Progenitor cell of endocrine pancreas (in vitro differentiated cells): ENCODE measurements around the gene OTOGL. TPM values are rescaled to one million over a fixed set of nuclear protein-coding genes. Genes with fewer than 3 reads are reported as not detected.
"Not testable (repeated sequence)": the region's sequence is repeated elsewhere in the genome, so short reads cannot be mapped to it uniquely, and the experiment has no call there.

ENCODE experiments used
- DNase-seq: peaks from one replicate; pipeline ENCODE4 v3.0.0; 2021; ENCODE audit warnings: low spot score; ENCODE audit not compliant: unreplicated experiment
- H3K27ac Mint-ChIP-seq: 2 replicates; pipeline ENCODE4 v1.8.0; 2021; ENCODE audit warnings: mild to moderate bottlenecking, moderate library complexity, mixed read lengths
- H3K27me3 Mint-ChIP-seq: 2 replicates; pipeline ENCODE4 v1.8.0; 2021; ENCODE audit warnings: mixed read lengths
- H3K36me3 Mint-ChIP-seq: 2 replicates; pipeline ENCODE4 v1.8.0; 2022; ENCODE audit warnings: mixed read lengths; ENCODE audit not compliant: insufficient read depth
- H3K4me1 Mint-ChIP-seq: 2 replicates; pipeline ENCODE4 v1.8.0; 2021; ENCODE audit warnings: low read depth, mixed read lengths
- H3K4me3 Mint-ChIP-seq: 2 replicates; pipeline ENCODE4 v1.8.0; 2021; ENCODE audit warnings: low read depth, mild to moderate bottlenecking, moderate library complexity, mixed read lengths
- H3K9me3 Mint-ChIP-seq: 2 replicates; pipeline ENCODE4 v1.8.0; 2021; ENCODE audit warnings: low read depth, mixed read lengths
- CTCF ChIP-seq: fragments of 200-600 bp; sonication (generic); IDR thresholded peaks from one replicate; pipeline ENCODE4 v1.5.0; 2021; ENCODE audit warnings: antibody characterized with exemption, mild to moderate bottlenecking; ENCODE audit not compliant: unreplicated experiment
- total RNA-seq: library from RNA; stranded (reverse); gene quantifications from 2 replicates; pipeline ENCODE4 v1.2.1, GENCODE V29; 2021

OTOGL gene
- total RNA-seq, 1 donor from 2014 or later, result 0.31 TPM

- no peak for TF ChIP-seq CTCF
- Mint-ChIP-seq H3K27me3 (peaks cover 16% of the 10 kb centered on the region), H3K4me3 (no peak overlapping the region), H3K27ac (no peak overlapping the region), H3K36me3 (no peaks in the 10 kb centered on the region), H3K4me1 (peaks cover 37% of the 10 kb centered on the region), H3K9me3 (no peaks in the 10 kb centered on the region)
- no peak for DNase-seq
These were observed 117.7 kb downstream of the OTOGL start for GRCh38 chr12:80217011-80217535.

- not testable (repeated sequence) for DNase-seq, H3K4me3 Mint-ChIP-seq, H3K9me3 Mint-ChIP-seq, H3K36me3 Mint-ChIP-seq
- Mint-ChIP-seq H3K4me1 (peaks cover 20% of the 10 kb centered on the region), H3K27ac (peak overlapping the region; percentile 56), H3K27me3 (peaks cover 19% of the 10 kb centered on the region)
These were observed 119.6 kb downstream of the OTOGL start for GRCh38 chr12:80218925-80219324.

GRCh38 chr12:80219345-80219744 is 120.0 kb downstream of the OTOGL start:
- H3K9me3 Mint-ChIP-seq, result peaks cover 5% of the 10 kb centered on the region
- peaks cover 19% of the 10 kb centered on the region for H3K27me3 Mint-ChIP-seq
- H3K27ac Mint-ChIP-seq, result peak overlapping the region; percentile 56
- H3K36me3 Mint-ChIP-seq, result no peaks in the 10 kb centered on the region
- peaks cover 16% of the 10 kb centered on the region for H3K4me1 Mint-ChIP-seq
- no peak overlapping the region for H3K4me3 Mint-ChIP-seq
- DNase-seq, result no peak
- no peak for TF ChIP-seq CTCF

- no peak for TF ChIP-seq CTCF
- H3K4me3 Mint-ChIP-seq, result no peak overlapping the region
- H3K27me3 Mint-ChIP-seq, result peaks cover 11% of the 10 kb centered on the region
These were observed 122.9 kb downstream of the OTOGL start for GRCh38 chr12:80222261-80222660.

GRCh38 chr12:80226576-80226975 is 127.2 kb downstream of the OTOGL start:
- Mint-ChIP-seq H3K36me3 (no peaks in the 10 kb centered on the region), H3K27me3 (peaks cover 7% of the 10 kb centered on the region), H3K27ac (no peak overlapping the region), H3K9me3 (peaks cover 5% of the 10 kb centered on the region), H3K4me3 (no peak overlapping the region), H3K4me1 (peaks cover 14% of the 10 kb centered on the region)
- no peak for TF ChIP-seq CTCF
- no peak for DNase-seq

More at GRCh38 chr12:80222261-80222660, 122.9 kb downstream of the OTOGL start:
- Mint-ChIP-seq H3K27ac (no peak overlapping the region), H3K36me3 (no peaks in the 10 kb centered on the region), H3K4me1 (peaks cover 17% of the 10 kb centered on the region), H3K9me3 (peaks cover 5% of the 10 kb centered on the region)
- no peak for DNase-seq

GRCh38 chr12:80227904-80228303 is 128.6 kb downstream of the OTOGL start:
- peaks cover 14% of the 10 kb centered on the region for H3K4me1 Mint-ChIP-seq
- not testable (repeated sequence) for H3K9me3 Mint-ChIP-seq, H3K27me3 Mint-ChIP-seq, H3K36me3 Mint-ChIP-seq, DNase-seq, H3K27ac Mint-ChIP-seq, H3K4me3 Mint-ChIP-seq
